ENCODE results near the gene ANKRD36. TPM values are rescaled to one million over a fixed set of nuclear protein-coding genes. Genes with fewer than 3 reads are reported as not detected.
"Not testable (repeated sequence)": the region's sequence is repeated elsewhere in the genome, so short reads cannot be mapped to it uniquely, and the experiment has no call there.

The ANKRD36 gene
- total RNA-seq, 1 experiment from 2014 or later, result 19.3 TPM

DNA sequence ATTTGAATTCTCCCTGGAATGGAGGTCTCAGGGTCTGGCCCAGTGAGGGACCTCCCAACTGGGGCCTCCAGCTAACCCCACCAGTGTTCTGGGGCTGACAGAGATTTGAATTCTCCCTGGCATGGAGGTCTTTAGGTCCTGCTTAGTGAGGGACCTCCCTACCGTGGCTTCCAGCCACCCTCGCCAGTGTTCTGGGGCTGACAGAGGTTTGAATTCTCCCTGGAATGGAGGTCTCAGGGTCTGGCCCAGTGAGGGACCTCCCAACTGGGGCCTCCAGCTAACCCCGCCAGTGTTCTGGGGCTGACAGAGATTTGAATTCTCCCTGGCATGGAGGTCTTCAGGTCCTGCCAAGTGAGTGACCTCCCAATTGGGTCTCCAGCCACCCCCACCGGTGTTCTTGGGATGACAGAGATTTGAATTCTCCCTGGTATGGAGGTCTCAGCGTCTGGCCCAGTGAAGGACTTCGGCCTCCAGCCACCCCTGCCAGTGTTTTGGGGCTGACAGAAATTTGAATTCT is 155.2 kb downstream of the ANKRD36 start:
- DNase-seq (ENCODE audit: extremely low read depth, low read depth), result not testable (repeated sequence)

DNA sequence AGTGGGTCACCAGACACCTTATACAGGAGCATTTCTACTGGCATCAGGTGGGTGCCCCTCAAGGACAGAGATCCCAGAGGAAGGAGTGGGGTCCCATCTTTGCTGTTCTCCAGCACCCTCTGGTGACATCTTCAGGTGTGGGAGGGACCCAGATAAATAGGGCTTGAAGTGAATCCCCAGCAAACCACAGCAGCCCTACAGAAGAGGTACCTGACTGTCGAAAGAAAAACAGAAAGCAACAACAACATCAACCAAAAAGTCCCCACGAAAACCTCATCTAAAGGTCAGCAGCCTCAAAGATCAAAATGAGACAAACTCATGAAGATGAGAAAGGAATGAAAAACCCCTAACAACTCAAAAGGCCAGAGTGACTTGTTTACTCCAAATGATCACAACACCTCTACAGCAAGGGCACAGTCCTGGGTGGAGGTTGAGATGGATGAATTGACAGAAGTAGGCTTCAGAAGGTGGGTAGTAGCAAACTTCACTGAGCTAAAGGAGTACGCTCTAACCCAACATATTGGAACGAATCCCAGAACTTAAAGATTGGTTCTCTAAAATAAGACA is 163.4 kb downstream of the ANKRD36 start:
- DNase-seq (ENCODE audit: extremely low read depth, low read depth), result not testable (repeated sequence)

DNA sequence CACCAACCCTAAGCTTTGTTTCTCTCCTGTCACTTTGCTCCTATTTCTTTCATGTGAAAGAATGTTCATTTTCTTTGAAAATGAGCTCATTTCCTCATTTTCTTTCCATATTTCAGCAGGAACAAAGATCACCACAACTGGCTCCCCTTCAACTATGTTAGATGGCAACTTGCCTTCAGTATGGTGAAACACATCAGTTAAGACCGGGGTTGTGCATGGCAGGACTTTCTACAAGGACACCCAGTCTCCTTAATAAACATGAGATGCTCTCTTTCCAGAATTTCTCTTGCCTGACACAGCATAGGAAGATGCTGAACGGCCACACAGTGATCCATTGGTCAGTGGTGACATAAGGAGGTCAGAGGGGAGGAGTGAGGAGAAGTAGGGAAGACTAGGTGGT is 172.2 kb downstream of the ANKRD36 start:
- not testable (repeated sequence) for DNase-seq (ENCODE audit: extremely low read depth, low read depth)

DNA sequence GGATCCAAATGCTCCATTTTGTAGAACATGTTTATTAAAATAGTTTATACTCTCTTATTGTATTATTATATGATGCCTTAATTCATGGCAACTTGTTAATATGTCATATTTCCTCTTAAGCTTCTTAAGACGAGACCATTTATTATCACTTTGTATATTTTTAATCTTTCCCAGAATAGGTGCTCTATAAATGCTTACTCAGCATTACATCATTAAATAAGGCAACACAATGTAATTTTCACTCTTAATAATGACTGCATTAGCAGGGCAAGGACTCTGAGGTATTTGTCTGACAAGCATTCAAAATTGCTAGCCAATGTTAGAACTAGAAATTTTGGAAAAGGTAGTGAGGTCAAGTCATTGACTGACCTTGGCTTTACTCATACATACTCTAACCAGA is 180.7 kb downstream of the ANKRD36 start:
- DNase-seq (ENCODE audit: extremely low read depth, low read depth), result not testable (repeated sequence)

Small RNA genes within 50 kb of the gene (small RNA-seq; reads per million reads assigned to genes)
- gene RN7SL313P, result 0 reads per million in 2 experiments

Other genes with a start within 250 kb of the ANKRD36 start
- 19.9 and 21.1 TPM in 2 replicates for gene SEMA4C, start 243.1 kb upstream of the ANKRD36 start, total RNA-seq (2014; rRNA removed; shearing (Covaris generic))
- gene FAM178B, start 126.6 kb upstream of the ANKRD36 start, total RNA-seq (2014; rRNA removed; shearing (Covaris generic)), result not detected in 2 replicates
- 27.4 and 27.8 TPM in 2 replicates for gene FAHD2B, start 18.3 kb upstream of the ANKRD36 start, total RNA-seq (2014; rRNA removed; shearing (Covaris generic))